ENCODE results near the gene PRKAR1B. TPM values are rescaled to one million over a fixed set of nuclear protein-coding genes. Genes with fewer than 3 reads are reported as not detected.

Gene PRKAR1B
- total RNA-seq, 1 experiment from 2014 or later: 62.0 TPM

DNA sequence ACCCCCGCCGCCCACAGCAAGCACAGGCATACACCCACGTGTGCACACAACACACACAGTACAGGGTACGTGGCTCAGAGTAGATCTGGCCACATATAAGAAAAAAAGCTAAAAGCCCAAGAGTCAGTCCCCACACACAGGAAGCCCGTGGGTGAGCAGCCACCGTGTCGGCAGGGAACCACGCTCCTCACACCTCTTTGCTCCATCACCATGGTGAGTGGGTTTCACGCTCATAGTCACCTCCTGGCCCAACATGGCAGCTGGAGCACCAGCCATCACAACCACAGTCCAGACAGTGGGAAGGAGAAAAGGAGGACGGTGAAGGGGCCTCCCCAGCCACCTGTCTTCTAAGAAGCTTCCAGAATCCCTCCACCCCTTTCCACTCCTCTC, 131.5 kb downstream of the PRKAR1B start:
- no peak overlapping the region for H3K4me3 ChIP-seq (ENCODE audit: low read depth in 2 of 2, low read length in 2 of 2)
- ChIA-PET CTCF (no interaction called here), POLR2A (no interaction called here)
- DNase-seq (ENCODE audit: low read depth, low spot score) (no peak), ATAC-seq (no peak)
- no TSS peak for BruUV-seq (replicated peaks)
- TF ChIP-seq, protein P1, sequence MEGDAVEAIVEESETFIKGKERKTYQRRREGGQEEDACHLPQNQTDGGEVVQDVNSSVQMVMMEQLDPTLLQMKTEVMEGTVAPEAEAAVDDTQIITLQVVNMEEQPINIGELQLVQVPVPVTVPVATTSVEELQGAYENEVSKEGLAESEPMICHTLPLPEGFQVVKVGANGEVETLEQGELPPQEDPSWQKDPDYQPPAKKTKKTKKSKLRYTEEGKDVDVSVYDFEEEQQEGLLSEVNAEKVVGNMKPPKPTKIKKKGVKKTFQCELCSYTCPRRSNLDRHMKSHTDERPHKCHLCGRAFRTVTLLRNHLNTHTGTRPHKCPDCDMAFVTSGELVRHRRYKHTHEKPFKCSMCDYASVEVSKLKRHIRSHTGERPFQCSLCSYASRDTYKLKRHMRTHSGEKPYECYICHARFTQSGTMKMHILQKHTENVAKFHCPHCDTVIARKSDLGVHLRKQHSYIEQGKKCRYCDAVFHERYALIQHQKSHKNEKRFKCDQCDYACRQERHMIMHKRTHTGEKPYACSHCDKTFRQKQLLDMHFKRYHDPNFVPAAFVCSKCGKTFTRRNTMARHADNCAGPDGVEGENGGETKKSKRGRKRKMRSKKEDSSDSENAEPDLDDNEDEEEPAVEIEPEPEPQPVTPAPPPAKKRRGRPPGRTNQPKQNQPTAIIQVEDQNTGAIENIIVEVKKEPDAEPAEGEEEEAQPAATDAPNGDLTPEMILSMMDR (IDR thresholded peaks at IDR 0.05): no peak
- TF ChIP-seq SIN3A (IDR thresholded peaks at IDR 0.05; ENCODE audit: borderline replicate concordance, insufficient read depth, low read depth, low read length) (no peak), TCF7L2 (IDR thresholded peaks at IDR 0.05; ENCODE audit: low read depth, low read length) (no peak), POLR2AphosphoS5 (IDR thresholded peaks at IDR 0.05; ENCODE audit: low read depth, low read length) (no peak)
- TF ChIP-seq, protein P2, sequence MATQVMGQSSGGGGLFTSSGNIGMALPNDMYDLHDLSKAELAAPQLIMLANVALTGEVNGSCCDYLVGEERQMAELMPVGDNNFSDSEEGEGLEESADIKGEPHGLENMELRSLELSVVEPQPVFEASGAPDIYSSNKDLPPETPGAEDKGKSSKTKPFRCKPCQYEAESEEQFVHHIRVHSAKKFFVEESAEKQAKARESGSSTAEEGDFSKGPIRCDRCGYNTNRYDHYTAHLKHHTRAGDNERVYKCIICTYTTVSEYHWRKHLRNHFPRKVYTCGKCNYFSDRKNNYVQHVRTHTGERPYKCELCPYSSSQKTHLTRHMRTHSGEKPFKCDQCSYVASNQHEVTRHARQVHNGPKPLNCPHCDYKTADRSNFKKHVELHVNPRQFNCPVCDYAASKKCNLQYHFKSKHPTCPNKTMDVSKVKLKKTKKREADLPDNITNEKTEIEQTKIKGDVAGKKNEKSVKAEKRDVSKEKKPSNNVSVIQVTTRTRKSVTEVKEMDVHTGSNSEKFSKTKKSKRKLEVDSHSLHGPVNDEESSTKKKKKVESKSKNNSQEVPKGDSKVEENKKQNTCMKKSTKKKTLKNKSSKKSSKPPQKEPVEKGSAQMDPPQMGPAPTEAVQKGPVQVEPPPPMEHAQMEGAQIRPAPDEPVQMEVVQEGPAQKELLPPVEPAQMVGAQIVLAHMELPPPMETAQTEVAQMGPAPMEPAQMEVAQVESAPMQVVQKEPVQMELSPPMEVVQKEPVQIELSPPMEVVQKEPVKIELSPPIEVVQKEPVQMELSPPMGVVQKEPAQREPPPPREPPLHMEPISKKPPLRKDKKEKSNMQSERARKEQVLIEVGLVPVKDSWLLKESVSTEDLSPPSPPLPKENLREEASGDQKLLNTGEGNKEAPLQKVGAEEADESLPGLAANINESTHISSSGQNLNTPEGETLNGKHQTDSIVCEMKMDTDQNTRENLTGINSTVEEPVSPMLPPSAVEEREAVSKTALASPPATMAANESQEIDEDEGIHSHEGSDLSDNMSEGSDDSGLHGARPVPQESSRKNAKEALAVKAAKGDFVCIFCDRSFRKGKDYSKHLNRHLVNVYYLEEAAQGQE (IDR thresholded peaks at IDR 0.05; ENCODE audit: insufficient read depth in 1 of 2, low read depth in 2 of 2, low read length in 1 of 2): no peak
- no peaks in the 10 kb centered on the region for H3K36me3 ChIP-seq (ENCODE audit: control insufficient read depth, insufficient read depth, low read length)
- no peaks in the 10 kb centered on the region for H3K9me3 ChIP-seq (ENCODE audit: control insufficient read depth, insufficient read depth, low read depth, low read length)
- H3K27me3 ChIP-seq (ENCODE audit: control insufficient read depth, insufficient read depth, low read length): no peaks in the 10 kb centered on the region
- in situ Hi-C loops (cut with HindIII; ENCODE audit: low pct_unique_long_range_greater_than_20kb, low sequenced_read_pairs) (no loop called here), intact Hi-C loops (cut with micrococcal nuclease; ENCODE audit: unreplicated experiment) (no loop called here)
- no peaks in the 10 kb centered on the region for H3K4me1 ChIP-seq (ENCODE audit: control insufficient read depth, insufficient read depth, low read length)
- no peak overlapping the region for H3K27ac ChIP-seq (ENCODE audit: low read length)

DNA sequence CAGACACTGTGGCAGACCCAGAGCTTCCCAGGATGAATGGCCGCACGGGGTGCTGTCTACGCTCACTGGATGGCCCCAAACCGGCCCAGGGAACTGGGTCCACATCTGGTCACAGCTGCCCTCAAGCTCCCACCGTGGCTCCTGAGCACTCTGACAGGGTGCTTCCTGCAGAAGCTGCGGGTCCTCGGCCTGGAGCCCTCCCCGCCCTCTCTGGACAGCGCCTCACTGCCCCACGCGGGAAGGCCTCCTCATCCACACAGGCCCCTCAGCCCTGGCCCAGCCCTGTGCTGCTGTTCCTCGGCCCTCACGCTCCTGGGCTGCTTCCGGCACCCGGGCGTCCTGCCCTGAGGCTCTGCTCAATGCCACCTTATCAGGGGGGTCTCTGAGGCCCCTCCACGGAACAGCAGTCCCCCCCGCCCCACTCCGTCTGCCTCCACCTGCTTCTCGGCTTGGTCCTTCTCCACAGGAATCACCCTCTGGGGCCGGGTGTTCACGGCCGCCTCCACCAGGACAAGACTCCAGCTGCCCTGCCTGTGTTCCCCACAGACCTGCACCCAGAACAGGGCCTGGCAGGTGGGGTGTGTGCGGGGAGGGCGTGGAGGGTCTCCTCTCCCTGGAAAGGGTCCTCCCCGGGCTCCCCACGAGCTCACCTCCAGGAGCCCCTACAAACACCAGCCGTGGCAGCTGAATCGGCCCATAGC, 132.0 kb downstream of the PRKAR1B start:
- Histone ChIP-seq H3K4me3 (ENCODE audit: low read depth in 2 of 2, low read length in 2 of 2) (no peak overlapping the region), H3K4me1 (ENCODE audit: control insufficient read depth, insufficient read depth, low read length) (no peaks in the 10 kb centered on the region), H3K36me3 (ENCODE audit: control insufficient read depth, insufficient read depth, low read length) (no peaks in the 10 kb centered on the region), H3K27ac (ENCODE audit: low read length) (no peak overlapping the region), H3K9me3 (ENCODE audit: control insufficient read depth, insufficient read depth, low read depth, low read length) (no peaks in the 10 kb centered on the region), H3K27me3 (ENCODE audit: control insufficient read depth, insufficient read depth, low read length) (no peaks in the 10 kb centered on the region)
- POLR2A ChIA-PET: interaction anchor here (0.8 kb wide), 1 partner anchor 25 kb away, joined by 7 read pairs; no protein-coding TSS in a partner anchor
- BruUV-seq (replicated peaks): no TSS peak
- in situ Hi-C loops (cut with HindIII; ENCODE audit: low pct_unique_long_range_greater_than_20kb, low sequenced_read_pairs): no loop called here
- DNase-seq (ENCODE audit: low read depth, low spot score) (no peak), ATAC-seq (no peak)
- TF ChIP-seq, protein P1 (IDR thresholded peaks at IDR 0.05): no peak
- TF ChIP-seq, protein P2 (IDR thresholded peaks at IDR 0.05; ENCODE audit: insufficient read depth in 1 of 2, low read depth in 2 of 2, low read length in 1 of 2): no peak
- no peak for TF ChIP-seq POLR2AphosphoS5 (IDR thresholded peaks at IDR 0.05; ENCODE audit: low read depth, low read length)
- no peak for TF ChIP-seq SIN3A (IDR thresholded peaks at IDR 0.05; ENCODE audit: borderline replicate concordance, insufficient read depth, low read depth, low read length)
- no peak for TF ChIP-seq TCF7L2 (IDR thresholded peaks at IDR 0.05; ENCODE audit: low read depth, low read length)
- CTCF ChIA-PET: no interaction called here
- intact Hi-C loops (cut with micrococcal nuclease; ENCODE audit: unreplicated experiment): no loop called here
